ENCODE results near the gene PCDHA3.

DNA sequence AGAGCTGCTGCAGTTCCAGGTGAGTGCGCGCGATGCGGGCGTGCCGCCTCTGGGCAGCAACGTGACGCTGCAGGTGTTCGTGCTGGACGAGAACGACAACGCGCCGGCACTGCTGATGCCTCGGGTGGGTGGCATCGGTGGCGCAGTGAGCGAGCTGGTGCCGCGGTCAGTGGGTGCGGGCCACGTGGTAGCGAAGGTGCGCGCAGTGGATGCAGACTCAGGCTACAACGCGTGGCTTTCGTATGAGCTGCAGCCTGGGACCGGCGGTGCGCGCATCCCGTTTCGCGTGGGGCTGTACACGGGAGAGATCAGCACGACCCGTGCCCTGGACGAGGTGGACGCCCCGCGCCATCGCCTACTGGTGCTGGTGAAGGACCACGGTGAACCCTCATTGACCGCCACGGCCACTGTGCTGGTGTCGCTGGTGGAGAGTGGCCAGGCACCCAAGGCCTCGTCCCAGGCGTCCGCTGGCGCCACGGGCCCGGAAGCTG is 2.0 kb downstream of the PCDHA3 start:
- TF ChIP-seq NR1H2 (CRISPR knock-in tag; IDR thresholded peaks at IDR 0.05; ENCODE audit: borderline replicate concordance, low read depth) (no peak), MEIS2 (CRISPR knock-in tag; IDR thresholded peaks at IDR 0.05) (no peak), ZNF121 (CRISPR knock-in tag; IDR thresholded peaks at IDR 0.05) (no peak)
